Activated T-helper 1 cell treated with anti-CD3 and anti-CD28 coated beads, Interleukin-12 subunit alpha, Interleukin-12 subunit beta, Interleukin-2, Interleukin-4 antibody, amounts not matched to agents 30 ng/mL and 10 ng/mL and 1 ng/mL, durations not matched to agents 14 hours and 24 hours and 36 hours (primary cell): Measurements from ENCODE around the gene FAM53B. TPM values are rescaled to one million over a fixed set of nuclear protein-coding genes. Genes with fewer than 3 reads are reported as not detected.

Source experiments
- DNase-seq: peaks from one replicate; pipeline ENCODE4 v3.0.0; 2021; ENCODE audit warnings: low spot score
- H3K27ac Mint-ChIP-seq: one replicate; pipeline ENCODE4 v1.8.0; 2021; ENCODE audit warnings: mild to moderate bottlenecking, mixed read lengths
- H3K27me3 Mint-ChIP-seq: one replicate; pipeline ENCODE4 v1.8.0; 2022; ENCODE audit warnings: mild to moderate bottlenecking, moderate library complexity, mixed read lengths; ENCODE audit not compliant: insufficient read depth
- H3K36me3 Mint-ChIP-seq: one replicate; pipeline ENCODE4 v1.8.0; 2021; ENCODE audit warnings: low read depth, mixed read lengths
- H3K4me1 Mint-ChIP-seq: one replicate; pipeline ENCODE4 v1.8.0; 2021; ENCODE audit warnings: low read depth, mixed read lengths
- H3K4me3 Mint-ChIP-seq: one replicate; pipeline ENCODE4 v1.8.0; 2021; ENCODE audit warnings: mild to moderate bottlenecking, moderate library complexity, mixed read lengths
- H3K9me3 Mint-ChIP-seq: one replicate; pipeline ENCODE4 v1.8.0; 2021; ENCODE audit warnings: mixed read lengths
- intact Hi-C: fragments of 100-400 bp; cut with micrococcal nuclease; formaldehyde crosslinking; loops from one replicate; pipeline ENCODE4 v1.15.1; 2024
- total RNA-seq: library from RNA; stranded (reverse); gene quantifications from 2 replicates; pipeline ENCODE4 v1.2.3, GENCODE V29; 2022

Gene FAM53B
- total RNA-seq, 1 donor from 2014 or later: 31.8 TPM

GRCh38 chr10:124719213-124719851 is 24.8 kb downstream of the FAM53B start:
- peaks cover 92% of the 10 kb centered on the region for H3K4me1 Mint-ChIP-seq
- H3K4me3 Mint-ChIP-seq: peak overlapping the region; percentile 73
- intact Hi-C loops: no loop called here
- peaks cover 24% of the 10 kb centered on the region for H3K36me3 Mint-ChIP-seq
- peaks cover 6% of the 10 kb centered on the region for H3K27me3 Mint-ChIP-seq
- peak; percentile 54 for DNase-seq
- H3K9me3 Mint-ChIP-seq: no peaks in the 10 kb centered on the region
- H3K27ac Mint-ChIP-seq: peak overlapping the region; percentile 79

DNA sequence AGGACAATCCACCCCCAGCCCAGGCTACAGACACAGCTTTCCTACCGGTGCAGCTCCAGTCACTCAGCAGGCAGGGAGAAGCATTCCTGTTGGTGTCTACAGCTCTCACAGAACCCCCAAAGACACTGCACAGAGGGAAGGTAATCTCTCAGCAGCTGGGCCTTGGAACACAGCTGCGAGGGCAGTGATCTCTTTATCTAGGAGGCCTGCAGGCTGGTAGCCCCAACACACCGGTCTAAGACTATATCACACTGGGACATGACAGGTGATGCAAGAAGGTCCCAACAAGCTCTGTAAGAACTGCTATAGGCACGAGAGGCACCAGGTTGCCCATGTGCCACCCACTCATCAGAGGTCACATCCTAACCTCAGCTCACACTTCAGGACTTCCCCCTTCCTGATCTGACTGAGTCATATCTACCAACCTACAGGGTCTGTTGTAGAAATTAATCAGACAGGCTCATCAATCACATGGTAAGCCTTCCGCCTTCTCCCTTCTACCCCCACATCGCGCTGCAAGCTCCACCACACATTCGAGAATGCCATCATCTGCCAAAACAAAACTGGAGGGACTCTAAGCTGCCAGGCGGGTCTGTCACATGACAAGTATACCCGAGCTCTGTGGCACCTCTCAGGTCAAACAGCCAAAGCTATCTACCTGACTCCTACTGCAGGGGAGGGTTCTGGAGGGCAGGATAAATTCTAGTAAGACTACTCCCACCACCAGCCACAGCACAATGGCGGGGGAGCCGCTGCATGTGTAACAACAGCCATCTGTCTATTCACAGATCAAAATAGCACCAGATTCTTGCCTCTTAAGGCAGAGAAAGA is 26.1 kb downstream of the FAM53B start:
- H3K27ac Mint-ChIP-seq: peak overlapping the region; percentile 79
- peak overlapping the region; percentile 73 for H3K4me3 Mint-ChIP-seq
- H3K27me3 Mint-ChIP-seq: peaks cover 6% of the 10 kb centered on the region
- H3K36me3 Mint-ChIP-seq: peaks cover 24% of the 10 kb centered on the region
- no peaks in the 10 kb centered on the region for H3K9me3 Mint-ChIP-seq
- intact Hi-C loops: loop anchor here (1.0 kb wide), 9 partner anchors 10 to 104 kb away; no protein-coding TSS in a partner anchor
- peak; percentile 64 for DNase-seq
- H3K4me1 Mint-ChIP-seq: peaks cover 88% of the 10 kb centered on the region

DNA sequence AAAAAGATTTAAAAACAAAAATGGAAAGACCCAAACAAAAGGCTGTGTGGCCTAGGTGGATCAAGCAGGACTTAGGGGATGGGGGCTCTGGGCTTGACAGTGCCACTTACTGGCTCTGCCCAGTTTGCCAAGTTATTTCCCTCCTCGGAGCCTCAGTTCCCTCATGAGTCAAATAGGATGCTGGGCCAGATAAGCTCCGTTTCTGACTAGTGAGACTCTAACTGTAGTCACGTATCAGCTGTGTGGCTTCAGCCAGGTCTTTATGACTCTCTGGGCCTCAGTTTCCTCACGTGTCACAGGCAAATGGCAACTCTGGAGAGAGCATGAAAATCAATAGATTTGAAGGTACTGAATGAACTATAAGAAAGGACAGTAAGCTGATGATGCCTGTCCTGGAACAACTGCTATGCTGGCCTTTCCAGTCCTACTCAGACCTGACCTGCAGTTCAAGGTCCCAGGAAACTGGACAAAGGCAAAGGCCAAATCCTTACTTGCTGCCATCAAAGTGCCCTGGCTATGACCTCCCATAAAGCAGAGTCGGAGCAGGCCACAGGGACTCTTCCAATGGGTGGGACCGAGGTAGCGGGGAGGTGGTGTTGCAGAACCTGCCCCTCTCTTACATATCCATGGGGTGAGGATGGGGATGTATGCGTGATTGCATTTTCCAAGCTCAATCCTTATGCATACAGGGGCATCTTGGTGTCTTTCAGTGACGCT is 27.0 kb downstream of the FAM53B start:
- peaks cover 6% of the 10 kb centered on the region for H3K27me3 Mint-ChIP-seq
- H3K4me3 Mint-ChIP-seq: no peak overlapping the region
- peak overlapping the region; percentile 79 for H3K27ac Mint-ChIP-seq
- H3K4me1 Mint-ChIP-seq: peaks cover 88% of the 10 kb centered on the region
- H3K9me3 Mint-ChIP-seq: no peaks in the 10 kb centered on the region
- intact Hi-C loops: no loop called here
- H3K36me3 Mint-ChIP-seq: peaks cover 27% of the 10 kb centered on the region
- no peak for DNase-seq

DNA sequence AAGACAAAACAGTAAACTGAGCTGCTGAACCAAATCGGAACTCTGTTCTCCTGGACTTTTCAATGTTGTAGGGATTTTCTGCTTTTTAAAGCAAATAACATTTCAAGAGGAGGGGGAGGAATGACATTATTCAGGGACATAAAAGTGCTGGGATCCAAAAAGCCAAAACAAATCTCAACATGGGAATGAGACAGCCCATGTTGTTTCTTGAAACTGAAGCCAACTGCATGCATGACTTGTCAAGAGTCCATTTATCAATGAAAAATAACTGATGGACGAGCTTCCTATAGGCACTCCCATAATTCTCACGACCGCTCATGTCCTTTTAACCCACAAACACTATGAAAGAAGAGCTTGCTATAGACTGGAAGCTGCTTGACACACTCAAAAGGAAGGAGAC is 27.8 kb downstream of the FAM53B start:
- H3K4me1 Mint-ChIP-seq: peaks cover 79% of the 10 kb centered on the region
- H3K27ac Mint-ChIP-seq: no peak overlapping the region
- H3K4me3 Mint-ChIP-seq: no peak overlapping the region
- intact Hi-C loops: no loop called here
- H3K27me3 Mint-ChIP-seq: peaks cover 6% of the 10 kb centered on the region
- no peak for DNase-seq
- H3K36me3 Mint-ChIP-seq: peaks cover 27% of the 10 kb centered on the region
- H3K9me3 Mint-ChIP-seq: no peaks in the 10 kb centered on the region

DNA sequence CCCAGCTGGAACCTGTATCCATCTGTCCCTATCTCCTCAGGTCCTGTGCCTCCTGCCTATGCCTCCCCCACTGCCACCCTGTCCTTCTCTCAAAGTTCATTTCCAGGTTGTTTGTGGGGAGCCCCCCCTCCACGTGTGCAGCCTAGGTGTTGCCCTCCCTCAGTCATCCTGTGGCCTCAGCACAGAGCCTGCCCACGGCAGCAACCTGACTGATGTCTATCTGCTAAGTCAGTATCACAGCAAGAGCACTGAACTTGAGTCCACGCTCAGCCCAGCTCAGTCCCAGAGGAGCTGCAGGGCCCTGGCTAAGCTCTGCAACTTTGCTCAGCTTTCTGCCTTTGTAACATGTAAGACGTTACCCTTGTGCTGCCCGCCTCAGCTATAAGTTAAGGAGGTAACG is 28.7 kb downstream of the FAM53B start:
- Mint-ChIP-seq H3K9me3 (no peaks in the 10 kb centered on the region), H3K27ac (no peak overlapping the region), H3K27me3 (peaks cover 6% of the 10 kb centered on the region), H3K36me3 (peaks cover 25% of the 10 kb centered on the region), H3K4me3 (no peak overlapping the region), H3K4me1 (peaks cover 78% of the 10 kb centered on the region)
- intact Hi-C loops: no loop called here
- no peak for DNase-seq

DNA sequence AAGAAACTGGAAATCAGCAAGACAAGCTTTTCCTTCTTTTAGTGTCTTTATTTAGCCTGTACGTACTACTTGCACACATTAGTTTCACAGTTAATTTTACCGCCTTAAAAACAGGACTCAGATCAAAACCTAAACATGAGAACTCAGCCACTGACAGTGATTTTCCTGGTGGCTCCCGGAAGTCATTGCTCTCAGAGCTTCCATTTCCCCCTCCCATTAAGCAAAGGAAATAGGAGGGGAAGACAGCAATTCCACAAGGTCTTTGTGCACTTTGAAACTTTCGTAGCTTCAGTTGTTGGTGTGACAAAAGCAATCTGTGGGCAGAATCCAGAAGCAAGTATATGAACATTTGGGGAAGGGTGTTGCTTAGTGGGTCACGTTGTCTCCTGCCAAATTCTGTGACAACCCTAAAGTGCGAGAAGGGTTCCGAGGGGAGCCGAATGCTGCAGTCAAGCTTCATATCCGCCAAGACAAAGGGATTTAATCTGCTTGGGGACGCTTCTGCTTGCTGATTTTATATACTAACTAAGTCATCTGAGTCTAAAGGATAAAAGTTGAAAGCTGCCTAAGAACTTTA is 30.4 kb downstream of the FAM53B start:
- H3K27ac Mint-ChIP-seq: no peak overlapping the region
- intact Hi-C loops: no loop called here
- peaks cover 6% of the 10 kb centered on the region for H3K27me3 Mint-ChIP-seq
- no peak for DNase-seq
- peaks cover 23% of the 10 kb centered on the region for H3K36me3 Mint-ChIP-seq
- no peak overlapping the region for H3K4me3 Mint-ChIP-seq
- peaks cover 78% of the 10 kb centered on the region for H3K4me1 Mint-ChIP-seq
- H3K9me3 Mint-ChIP-seq: no peaks in the 10 kb centered on the region

DNA sequence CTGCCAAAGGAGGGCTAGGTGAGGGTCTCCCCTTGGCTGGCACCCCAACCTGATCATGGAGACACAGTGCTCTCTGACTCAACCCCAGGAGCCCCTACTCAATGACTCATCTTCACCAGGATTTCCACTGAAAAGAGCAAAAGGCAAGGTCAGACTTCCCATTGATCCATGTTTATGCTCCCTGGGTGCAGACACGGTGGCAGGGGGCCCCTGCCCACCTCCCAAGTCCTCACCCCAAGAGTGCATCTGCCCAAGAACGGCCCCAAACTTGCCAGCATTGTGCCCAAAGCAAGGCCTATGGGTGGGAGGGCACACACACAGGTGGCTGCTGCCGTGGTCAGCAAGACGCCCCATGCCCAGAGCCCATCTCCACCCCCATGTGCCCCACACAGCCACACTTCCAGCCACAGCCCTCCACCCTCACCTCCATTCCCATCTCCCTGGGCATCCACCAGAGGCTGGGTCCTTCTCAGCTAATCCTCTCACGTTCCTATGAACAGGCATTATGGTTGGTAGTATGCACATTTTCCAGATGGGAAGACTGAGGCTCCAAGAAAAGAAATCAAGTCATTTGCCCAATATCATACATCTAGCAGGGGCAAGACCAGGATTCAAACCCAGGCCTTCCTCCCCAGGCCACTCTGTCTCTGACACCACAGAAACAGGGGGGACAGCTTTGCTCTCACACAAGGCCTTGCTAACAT is 31.3 kb downstream of the FAM53B start:
- peaks cover 78% of the 10 kb centered on the region for H3K4me1 Mint-ChIP-seq
- intact Hi-C loops: no loop called here
- H3K4me3 Mint-ChIP-seq: no peak overlapping the region
- H3K27me3 Mint-ChIP-seq: peaks cover 3% of the 10 kb centered on the region
- no peaks in the 10 kb centered on the region for H3K9me3 Mint-ChIP-seq
- H3K36me3 Mint-ChIP-seq: peaks cover 21% of the 10 kb centered on the region
- no peak overlapping the region for H3K27ac Mint-ChIP-seq
- no peak for DNase-seq

GRCh38 chr10:124711145-124711544 is 33.0 kb downstream of the FAM53B start:
- H3K36me3 Mint-ChIP-seq: peaks cover 15% of the 10 kb centered on the region
- no peak overlapping the region for H3K27ac Mint-ChIP-seq
- intact Hi-C loops: no loop called here
- no peaks in the 10 kb centered on the region for H3K27me3 Mint-ChIP-seq
- H3K9me3 Mint-ChIP-seq: no peaks in the 10 kb centered on the region
- peaks cover 75% of the 10 kb centered on the region for H3K4me1 Mint-ChIP-seq
- DNase-seq: no peak
- no peak overlapping the region for H3K4me3 Mint-ChIP-seq

DNA sequence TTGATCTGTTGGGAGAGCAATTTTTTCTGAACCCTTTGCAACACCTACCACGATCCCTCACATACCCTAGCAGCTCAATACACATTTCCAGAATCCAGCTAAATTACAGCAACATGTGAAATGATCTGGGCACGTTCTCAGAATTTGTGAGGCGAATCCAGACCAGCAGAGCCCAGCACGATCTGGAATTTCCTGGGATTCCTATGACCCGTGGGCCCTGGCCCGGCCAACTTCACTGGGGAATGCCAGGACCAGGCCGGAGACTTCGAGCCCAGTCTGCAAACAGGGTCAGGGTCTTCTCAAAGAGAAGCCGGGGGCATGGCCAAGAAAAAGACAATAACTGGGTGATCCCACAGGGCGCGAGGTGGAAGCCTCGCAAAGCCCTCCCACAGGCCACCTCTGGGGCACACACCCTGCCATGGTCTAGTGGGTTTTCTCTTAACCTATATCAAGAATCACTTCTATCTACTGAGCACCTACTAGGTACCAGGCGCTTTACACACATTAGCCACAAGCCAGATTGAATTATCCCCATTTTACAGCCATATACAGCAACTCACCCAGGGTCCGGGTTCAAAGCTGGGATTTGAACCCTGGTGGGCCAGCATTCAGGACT is 33.8 kb downstream of the FAM53B start:
- intact Hi-C loops: no loop called here
- H3K9me3 Mint-ChIP-seq: no peaks in the 10 kb centered on the region
- H3K27ac Mint-ChIP-seq: peak overlapping the region; percentile 35
- H3K4me1 Mint-ChIP-seq: peaks cover 75% of the 10 kb centered on the region
- DNase-seq: no peak
- H3K36me3 Mint-ChIP-seq: peaks cover 18% of the 10 kb centered on the region
- no peaks in the 10 kb centered on the region for H3K27me3 Mint-ChIP-seq
- no peak overlapping the region for H3K4me3 Mint-ChIP-seq

- no peak overlapping the region for H3K27ac Mint-ChIP-seq
- H3K9me3 Mint-ChIP-seq: no peaks in the 10 kb centered on the region
- intact Hi-C loops: no loop called here
- H3K4me1 Mint-ChIP-seq: peaks cover 75% of the 10 kb centered on the region
- H3K4me3 Mint-ChIP-seq: no peak overlapping the region
- peaks cover 18% of the 10 kb centered on the region for H3K36me3 Mint-ChIP-seq
- H3K27me3 Mint-ChIP-seq: no peaks in the 10 kb centered on the region
- no peak for DNase-seq
Observed at GRCh38 chr10:124709861-124710260, 34.3 kb downstream of the FAM53B start.

GRCh38 chr10:124708922-124709520 is 35.2 kb downstream of the FAM53B start:
- Mint-ChIP-seq H3K9me3 (no peaks in the 10 kb centered on the region), H3K27ac (no peak overlapping the region), H3K27me3 (no peaks in the 10 kb centered on the region), H3K4me3 (no peak overlapping the region), H3K4me1 (peaks cover 83% of the 10 kb centered on the region), H3K36me3 (peaks cover 26% of the 10 kb centered on the region)
- intact Hi-C loops: loop anchor here (1.0 kb wide), 1 partner anchor 9 kb away; no protein-coding TSS in a partner anchor
- DNase-seq: no peak
